PC-3 (cell line): Measurements from ENCODE around the gene MAPK13. TPM values are rescaled to one million over a fixed set of nuclear protein-coding genes. Genes with fewer than 3 reads are reported as not detected.

ENCODE experiments used
- ATAC-seq: fragments of 200-7000 bp; cut with Tn5 transposase; 2 replicates; pipeline ENCODE4 v1.9.1; 2020; ENCODE audit warnings: mild to moderate bottlenecking, moderate library complexity
- BruUV-seq: library from RNA; stranded (reverse); fragments of 400-500 nt; replicated peaks from 2 replicates; lab custom pipeline; 2021; lab: Mats Ljungman, UMichigan
- CTCF ChIA-PET: fragments of 300-600 bp; sonication (Branson Sonifier 250); formaldehyde crosslinking; loops from one replicate; lab custom pipeline; 2022; ENCODE audit warnings: antibody characterized with exemption; lab: Charles Lee
- POLR2A ChIA-PET: fragments of 300-600 bp; sonication (Branson Sonifier 250); formaldehyde crosslinking; loops from one replicate; lab custom pipeline; 2022; ENCODE audit warnings: antibody characterized with exemption; ENCODE audit not compliant: unreplicated experiment; lab: Charles Lee
- DNase-seq: peaks from one replicate; pipeline ENCODE4 v3.0.0-alpha.2; 2015
- H2AFZ ChIP-seq: fragments of 300-600 bp; sonication (generic); 2 replicates; pipeline ENCODE4 v1.6.0; 2016; ENCODE audit warnings: antibody characterized with exemption, low read length
- H3F3A ChIP-seq: fragments of 300-600 bp; sonication (generic); one replicate; pipeline ENCODE4 v1.6.0; 2017; ENCODE audit warnings: antibody characterized with exemption, low read length, control low read depth, mild to moderate bottlenecking; ENCODE audit not compliant: unreplicated experiment
- H3K27ac ChIP-seq: fragments of 300-600 bp; sonication (generic); 2 replicates; pipeline ENCODE4 v1.5.1; 2016; ENCODE audit warnings: mild to moderate bottlenecking, low read length
- H3K27me3 ChIP-seq: fragments of 300-600 bp; sonication (generic); 2 replicates; pipeline ENCODE4 v1.6.1; 2016; ENCODE audit warnings: low read length, mixed read lengths
- H3K36me3 ChIP-seq: fragments of 300-600 bp; sonication (generic); 2 replicates; pipeline ENCODE4 v1.6.1; 2016; ENCODE audit warnings: low read depth, mixed run types, low read length, mixed read lengths
- H3K4me1 ChIP-seq: fragments of 300-600 bp; sonication (generic); 2 replicates; pipeline ENCODE4 v1.5.1; 2016; ENCODE audit warnings: low read length; ENCODE audit not compliant: insufficient read depth
- H3K4me2 ChIP-seq: fragments of 300-600 bp; sonication (generic); 2 replicates; pipeline ENCODE4 v1.6.0; 2016; ENCODE audit warnings: low read length
- H3K4me3 ChIP-seq: fragments of 300-600 bp; sonication (generic); 2 replicates; pipeline ENCODE4 v1.5.1; 2016; ENCODE audit warnings: mild to moderate bottlenecking, low read length, mixed read lengths
- H3K79me2 ChIP-seq: fragments of 300-600 bp; sonication (generic); 2 replicates; pipeline ENCODE4 v1.6.1; 2017; ENCODE audit warnings: low read length, mixed read lengths
- H3K9ac ChIP-seq: fragments of 300-600 bp; sonication (generic); 2 replicates; pipeline ENCODE4 v1.6.0; 2016; ENCODE audit warnings: mild to moderate bottlenecking, low read length
- H3K9me2 ChIP-seq: fragments of 300-600 bp; sonication (generic); replicated peaks from 2 replicates; pipeline ENCODE4 v1.6.1; 2016; ENCODE audit warnings: mixed run types, low read length, mixed read lengths
- H3K9me3 ChIP-seq: fragments of 300-600 bp; sonication (generic); 2 replicates; pipeline ENCODE4 v1.6.1; 2016; ENCODE audit warnings: low read length, mixed read lengths
- H4K20me1 ChIP-seq: fragments of 300-600 bp; sonication (generic); 2 replicates; pipeline ENCODE4 v1.6.1; 2016; ENCODE audit warnings: low read length, mixed read lengths
- EZH2 ChIP-seq: fragments of 300-600 bp; sonication (generic); IDR thresholded peaks from one replicate; pipeline ENCODE4 v1.6.1; 2017; ENCODE audit warnings: antibody characterized with exemption, mild to moderate bottlenecking, low read length; ENCODE audit not compliant: unreplicated experiment
- EZH2phosphoT487 ChIP-seq: fragments of 300-600 bp; sonication (generic); IDR thresholded peaks from 2 replicates; pipeline ENCODE4 v1.6.1; 2018; ENCODE audit warnings: mild to moderate bottlenecking, antibody characterized with exemption, low read length, borderline replicate concordance
- intact Hi-C: fragments of 100-400 bp; cut with micrococcal nuclease; formaldehyde crosslinking; loops from 2 replicates; pipeline ENCODE4 v1.9.0; 2023
- total RNA-seq: library from RNA; depleted of rRNA; stranded (reverse); fragments of >200 nt; gene quantifications from 2 replicates; pipeline ENCODE4 v1.2.3, GENCODE V29; 2014
- TF ChIP-seq, protein P1 (sequence below): fragments of 300-600 bp; sonication (generic); conservative IDR thresholded peaks from 2 replicates; pipeline ENCODE4 v1.5.1; 2017; ENCODE audit warnings: antibody characterized with exemption, low read depth, mild to moderate bottlenecking, low read length

MAPK13 gene
- total RNA-seq, 1 experiment from 2014 or later = 41.4 TPM

- no peak overlapping the region for H3K9ac ChIP-seq
- H4K20me1 ChIP-seq = no peaks in the 10 kb centered on the region
- H3K36me3 ChIP-seq = peaks cover 10% of the 10 kb centered on the region; the same call in 1 of the 2 replicates
- no peak for DNase-seq
- intact Hi-C loops = no loop called here
- ChIA-PET POLR2A (no interaction called here), CTCF (no interaction called here)
- no peak overlapping the region for H2AFZ ChIP-seq
- H3K4me1 ChIP-seq = no peaks in the 10 kb centered on the region
- no TSS peak for BruUV-seq
- H3K9me3 ChIP-seq = no peaks in the 10 kb centered on the region
- no peaks in the 10 kb centered on the region for H3F3A ChIP-seq
- ATAC-seq = no peak
- no peak overlapping the region for H3K4me3 ChIP-seq
- no peak for TF ChIP-seq EZH2phosphoT487
- no peaks in the 10 kb centered on the region for H3K79me2 ChIP-seq
- no peaks in the 10 kb centered on the region for H3K9me2 ChIP-seq
- no peak overlapping the region for H3K4me2 ChIP-seq
- H3K27ac ChIP-seq = no peak overlapping the region
- H3K27me3 ChIP-seq = no peaks in the 10 kb centered on the region
These were observed 10.8 kb downstream of the MAPK13 start for GRCh38 chr6:36141091-36141490.

DNA sequence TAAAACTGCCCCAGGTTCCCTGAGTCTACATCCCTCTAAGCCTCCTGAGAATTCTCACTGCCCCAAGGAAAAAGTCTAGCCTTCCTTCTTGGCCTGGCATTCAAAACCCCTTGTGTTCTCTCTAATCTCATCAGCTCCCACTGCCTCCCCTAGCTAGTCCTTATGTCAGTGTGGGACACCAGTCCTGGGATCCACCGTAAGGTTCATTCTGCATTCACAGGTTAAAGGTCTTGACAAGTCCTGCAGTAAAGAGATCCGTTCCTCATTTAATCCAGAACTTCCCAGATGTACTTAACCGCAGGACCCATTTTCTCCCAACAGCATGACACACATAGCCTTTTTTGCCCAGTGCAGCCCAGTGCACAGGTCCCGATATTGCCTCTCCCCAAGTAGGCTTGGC lies 11.6 kb downstream of the MAPK13 start:
- Histone ChIP-seq H3K4me3 (no peak overlapping the region), H3K9me3 (no peaks in the 10 kb centered on the region), H3K36me3 (peaks cover 10% of the 10 kb centered on the region; the same call in 1 of the 2 replicates), H3F3A (no peaks in the 10 kb centered on the region), H3K27ac (no peak overlapping the region), H3K9ac (no peak overlapping the region), H3K9me2 (no peaks in the 10 kb centered on the region), H3K4me2 (no peak overlapping the region), H2AFZ (no peak overlapping the region), H3K79me2 (no peaks in the 10 kb centered on the region), H3K27me3 (no peaks in the 10 kb centered on the region), H3K4me1 (no peaks in the 10 kb centered on the region), H4K20me1 (no peaks in the 10 kb centered on the region)
- no peak for TF ChIP-seq EZH2phosphoT487
- TF ChIP-seq, protein P1, sequence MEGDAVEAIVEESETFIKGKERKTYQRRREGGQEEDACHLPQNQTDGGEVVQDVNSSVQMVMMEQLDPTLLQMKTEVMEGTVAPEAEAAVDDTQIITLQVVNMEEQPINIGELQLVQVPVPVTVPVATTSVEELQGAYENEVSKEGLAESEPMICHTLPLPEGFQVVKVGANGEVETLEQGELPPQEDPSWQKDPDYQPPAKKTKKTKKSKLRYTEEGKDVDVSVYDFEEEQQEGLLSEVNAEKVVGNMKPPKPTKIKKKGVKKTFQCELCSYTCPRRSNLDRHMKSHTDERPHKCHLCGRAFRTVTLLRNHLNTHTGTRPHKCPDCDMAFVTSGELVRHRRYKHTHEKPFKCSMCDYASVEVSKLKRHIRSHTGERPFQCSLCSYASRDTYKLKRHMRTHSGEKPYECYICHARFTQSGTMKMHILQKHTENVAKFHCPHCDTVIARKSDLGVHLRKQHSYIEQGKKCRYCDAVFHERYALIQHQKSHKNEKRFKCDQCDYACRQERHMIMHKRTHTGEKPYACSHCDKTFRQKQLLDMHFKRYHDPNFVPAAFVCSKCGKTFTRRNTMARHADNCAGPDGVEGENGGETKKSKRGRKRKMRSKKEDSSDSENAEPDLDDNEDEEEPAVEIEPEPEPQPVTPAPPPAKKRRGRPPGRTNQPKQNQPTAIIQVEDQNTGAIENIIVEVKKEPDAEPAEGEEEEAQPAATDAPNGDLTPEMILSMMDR = no peak
- no peak for TF ChIP-seq EZH2
- POLR2A ChIA-PET = no interaction called here
- intact Hi-C loops = no loop called here
- CTCF ChIA-PET = no interaction called here
- DNase-seq = no peak
- ATAC-seq = no peak
- BruUV-seq = no TSS peak

DNA sequence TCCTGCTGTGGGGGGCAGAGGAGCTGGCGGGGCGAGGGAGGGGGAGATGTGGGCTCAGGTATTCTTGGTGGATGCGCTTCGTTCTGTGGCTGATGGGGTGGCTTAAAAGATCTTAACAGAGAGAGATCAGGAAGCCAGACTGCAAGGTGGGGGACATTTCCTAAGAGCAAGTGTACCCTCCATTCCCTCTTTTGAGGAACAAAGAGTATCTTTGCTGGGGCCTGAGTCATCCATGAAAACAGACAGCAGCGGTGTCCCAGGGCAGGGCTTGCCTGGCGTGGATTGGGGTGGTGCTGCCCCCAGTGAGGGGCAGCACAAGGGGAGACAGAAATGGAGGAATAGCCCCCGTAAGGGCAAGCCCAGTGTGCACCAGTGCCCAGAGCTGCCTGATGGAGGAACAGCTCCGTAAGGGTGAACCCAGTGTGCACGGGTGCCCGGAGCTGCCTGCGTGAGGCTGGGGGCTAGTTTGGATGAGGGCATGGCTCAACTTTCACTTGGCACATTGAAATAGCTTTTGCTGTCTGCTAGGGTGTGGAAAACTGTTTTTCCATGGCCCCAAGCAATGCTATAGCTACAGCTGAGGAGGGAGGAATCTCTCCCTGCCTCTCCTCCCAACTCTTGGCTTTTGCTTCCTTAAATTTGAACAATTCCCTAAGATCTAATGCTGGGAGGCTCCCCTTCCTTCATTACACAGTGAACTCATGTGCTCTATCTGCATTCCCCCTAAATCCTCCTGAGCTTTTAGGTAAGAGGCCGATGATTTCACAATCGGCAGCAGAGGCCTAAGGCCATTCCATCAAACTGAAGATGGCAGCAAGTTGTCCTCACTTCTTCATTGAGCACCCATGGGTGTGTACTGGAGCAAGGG lies 12.9 kb downstream of the MAPK13 start:
- peaks cover 10% of the 10 kb centered on the region; the same call in 1 of the 2 replicates for H3K36me3 ChIP-seq
- no peaks in the 10 kb centered on the region for H4K20me1 ChIP-seq
- H3K9me2 ChIP-seq = no peaks in the 10 kb centered on the region
- no peak overlapping the region for H3K9ac ChIP-seq
- ChIA-PET CTCF (no interaction called here), POLR2A (no interaction called here)
- no peaks in the 10 kb centered on the region for H3K79me2 ChIP-seq
- H3K27ac ChIP-seq = no peak overlapping the region
- H3K4me1 ChIP-seq = no peaks in the 10 kb centered on the region
- no TSS peak for BruUV-seq
- H2AFZ ChIP-seq = no peak overlapping the region
- no peaks in the 10 kb centered on the region for H3K27me3 ChIP-seq
- no peaks in the 10 kb centered on the region for H3K9me3 ChIP-seq
- TF ChIP-seq, protein P1 = no peak
- TF ChIP-seq EZH2 = no peak
- TF ChIP-seq EZH2phosphoT487 = no peak
- ATAC-seq (no peak), DNase-seq (no peak)
- H3K4me3 ChIP-seq = no peak overlapping the region
- no peak overlapping the region for H3K4me2 ChIP-seq
- intact Hi-C loops = no loop called here
- no peaks in the 10 kb centered on the region for H3F3A ChIP-seq
